GM21723 (cell line): ENCODE data around the gene FBXO31.

Source experiments
- ATAC-seq: cut with Tn5 transposase; IDR thresholded peaks from one replicate; pipeline ENCODE4 v1.9.1; 2021; ENCODE audit warnings: mild to moderate bottlenecking, moderate library complexity; ENCODE audit not compliant: unreplicated experiment

The FBXO31 gene

GRCh38 chr16:87383505-87384161, at the start of gene FBXO31:
TSS of gene FBXO31 (minus strand) at chr16:87383776. CDS start at chr16:87383744, 32 bp downstream.
- ATAC-seq = peak; percentile 44

GRCh38 chr16:87432330-87432915, 48.8 kb upstream of the FBXO31 start:
- no peak for ATAC-seq

GRCh38 chr16:87431926-87432325, 48.4 kb upstream of the FBXO31 start:
- ATAC-seq = no peak

- no peak for ATAC-seq
Observed at GRCh38 chr16:87426423-87427215, 43.0 kb upstream of the FBXO31 start.

GRCh38 chr16:87425941-87426340, 42.4 kb upstream of the FBXO31 start:
- ATAC-seq = no peak

GRCh38 chr16:87424266-87424665, 40.7 kb upstream of the FBXO31 start:
- ATAC-seq = no peak

GRCh38 chr16:87423429-87423828, 39.9 kb upstream of the FBXO31 start:
- ATAC-seq = no peak

GRCh38 chr16:87422106-87422505, 38.5 kb upstream of the FBXO31 start:
- no peak for ATAC-seq

GRCh38 chr16:87421003-87421912, 37.7 kb upstream of the FBXO31 start:
- no peak for ATAC-seq

GRCh38 chr16:87420026-87421002, 36.7 kb upstream of the FBXO31 start:
- no peak for ATAC-seq

GRCh38 chr16:87418644-87419043, 35.1 kb upstream of the FBXO31 start:
- no peak for ATAC-seq

- ATAC-seq = no peak
Observed at GRCh38 chr16:87418216-87418615, 34.6 kb upstream of the FBXO31 start.

- ATAC-seq = no peak
Observed at GRCh38 chr16:87417528-87417910, 33.9 kb upstream of the FBXO31 start.

GRCh38 chr16:87416826-87417527, 33.4 kb upstream of the FBXO31 start:
- ATAC-seq = no peak

GRCh38 chr16:87415441-87415840, 31.9 kb upstream of the FBXO31 start:
- no peak for ATAC-seq

GRCh38 chr16:87414251-87414680, 30.7 kb upstream of the FBXO31 start:
- no peak for ATAC-seq

GRCh38 chr16:87412996-87413421, 29.4 kb upstream of the FBXO31 start:
- no peak for ATAC-seq

- no peak for ATAC-seq
Observed at GRCh38 chr16:87412371-87412995, 28.9 kb upstream of the FBXO31 start.
